ENCODE measurements around the gene FADS2.

FADS2 gene

DNA sequence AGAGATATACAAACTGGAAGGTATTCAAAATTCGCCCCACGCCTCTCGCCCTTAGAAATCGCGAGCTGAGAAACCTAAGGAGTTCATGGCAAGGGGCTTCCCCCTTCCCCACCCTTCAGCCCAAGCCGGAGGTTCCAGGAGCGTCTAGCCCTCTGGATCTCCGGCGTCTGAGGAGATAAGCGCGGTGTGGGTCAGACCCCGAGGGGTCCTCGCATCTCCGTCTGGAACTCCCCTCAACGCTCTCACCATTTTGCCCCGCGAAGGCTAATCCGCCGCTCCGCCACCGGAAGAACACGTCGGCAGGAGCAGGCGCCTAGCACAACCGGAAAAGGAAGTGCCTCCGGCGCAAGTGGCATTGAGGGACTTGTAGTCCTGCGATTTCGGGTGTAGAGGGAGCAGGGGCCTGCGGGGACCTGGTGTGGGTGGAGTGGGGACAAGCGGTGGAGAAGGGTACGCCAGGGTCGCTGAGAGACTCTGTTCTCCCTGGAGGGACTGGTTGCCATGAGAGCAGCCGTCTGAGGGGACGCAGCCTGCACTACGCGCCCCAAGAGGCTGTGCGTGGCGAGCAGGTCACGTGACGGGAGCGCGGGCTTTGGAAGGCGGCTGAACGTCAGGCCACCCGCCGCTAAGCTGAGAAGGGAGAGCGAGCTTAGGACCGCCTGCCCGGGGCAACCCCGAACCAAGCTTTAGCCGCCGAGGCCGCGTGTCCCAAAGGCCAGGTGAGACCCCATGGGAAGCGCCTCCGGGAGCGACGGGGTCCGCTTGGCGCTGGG lies 35.6 kb upstream of the FADS2 start, which contains the start of the genes FEN1 and TMEM258:
TSS of gene FEN1 (plus strand) at position 602 of the 773 bp plus-strand sequence. CDS start 2,451 bp downstream, outside the sequence.
TSS of gene TMEM258 (minus strand) at position 290 of the 773 bp plus-strand sequence. CDS start at position 249, 41 bp downstream.
- H3K9me3 ChIP-seq (ENCODE audit: severe bottlenecking): no peaks in the 10 kb centered on the region
- ATAC-seq (ENCODE audit: low read depth) (peak; percentile 85), DNase-seq (ENCODE audit: low spot score) (peak; percentile 95)
- H3K4me1 ChIP-seq (ENCODE audit: insufficient read depth, poor library complexity, severe bottlenecking): peaks cover 10% of the 10 kb centered on the region
- peak within 1 kb of the TSS; percentile 79 for H3K27ac ChIP-seq (ENCODE audit: poor library complexity, severe bottlenecking)
- H3K36me3 ChIP-seq (ENCODE audit: low read depth): peaks cover 66% of the 10 kb centered on the region
- H3K4me3 ChIP-seq (ENCODE audit: severe bottlenecking): peak within 1 kb of the TSS; percentile 66
- TF ChIP-seq, protein P1, sequence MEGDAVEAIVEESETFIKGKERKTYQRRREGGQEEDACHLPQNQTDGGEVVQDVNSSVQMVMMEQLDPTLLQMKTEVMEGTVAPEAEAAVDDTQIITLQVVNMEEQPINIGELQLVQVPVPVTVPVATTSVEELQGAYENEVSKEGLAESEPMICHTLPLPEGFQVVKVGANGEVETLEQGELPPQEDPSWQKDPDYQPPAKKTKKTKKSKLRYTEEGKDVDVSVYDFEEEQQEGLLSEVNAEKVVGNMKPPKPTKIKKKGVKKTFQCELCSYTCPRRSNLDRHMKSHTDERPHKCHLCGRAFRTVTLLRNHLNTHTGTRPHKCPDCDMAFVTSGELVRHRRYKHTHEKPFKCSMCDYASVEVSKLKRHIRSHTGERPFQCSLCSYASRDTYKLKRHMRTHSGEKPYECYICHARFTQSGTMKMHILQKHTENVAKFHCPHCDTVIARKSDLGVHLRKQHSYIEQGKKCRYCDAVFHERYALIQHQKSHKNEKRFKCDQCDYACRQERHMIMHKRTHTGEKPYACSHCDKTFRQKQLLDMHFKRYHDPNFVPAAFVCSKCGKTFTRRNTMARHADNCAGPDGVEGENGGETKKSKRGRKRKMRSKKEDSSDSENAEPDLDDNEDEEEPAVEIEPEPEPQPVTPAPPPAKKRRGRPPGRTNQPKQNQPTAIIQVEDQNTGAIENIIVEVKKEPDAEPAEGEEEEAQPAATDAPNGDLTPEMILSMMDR (IDR thresholded peaks at IDR 0.05; ENCODE audit: poor library complexity, severe bottlenecking): no peak
- H3K27me3 ChIP-seq (ENCODE audit: insufficient read depth, poor library complexity, severe bottlenecking): no peaks in the 10 kb centered on the region

DNA sequence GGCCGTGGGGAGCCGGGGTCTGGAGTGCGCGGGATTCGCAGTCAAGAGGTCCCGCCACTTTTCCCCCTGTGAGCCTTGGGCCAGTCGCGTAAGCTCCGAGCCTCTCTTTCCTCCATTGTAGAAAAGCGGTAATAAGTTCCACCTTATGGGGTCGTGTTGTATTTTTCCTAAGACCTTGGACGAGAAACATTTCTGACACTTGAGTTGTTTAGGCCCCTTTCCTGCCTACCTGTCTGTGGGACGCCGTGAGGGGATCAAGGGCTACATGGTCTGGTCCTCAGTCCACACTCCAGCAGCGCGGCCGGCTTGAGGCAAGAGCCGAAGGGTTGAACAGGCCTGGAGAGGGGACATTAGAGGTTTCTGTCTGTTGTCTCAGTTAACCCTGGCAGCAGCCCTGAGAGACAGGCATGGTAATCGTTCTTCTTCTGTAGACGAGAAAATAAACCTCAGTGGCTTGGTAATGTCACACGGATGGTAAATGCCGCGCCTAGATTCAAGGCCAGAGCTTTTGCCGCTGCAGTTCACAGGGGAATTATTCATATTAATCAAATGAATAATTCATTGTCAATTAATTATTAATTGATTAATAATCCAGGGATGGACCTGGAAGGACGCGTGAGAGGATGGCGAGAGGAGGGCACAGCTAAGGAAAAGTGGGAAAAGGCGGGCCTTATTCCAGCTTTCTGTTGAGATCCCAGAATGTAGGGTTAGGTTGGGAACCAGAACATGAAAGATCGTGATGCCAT lies 34.8 kb upstream of the FADS2 start:
- H3K4me1 ChIP-seq (ENCODE audit: insufficient read depth, poor library complexity, severe bottlenecking): peaks cover 10% of the 10 kb centered on the region
- TF ChIP-seq, protein P1 (IDR thresholded peaks at IDR 0.05; ENCODE audit: poor library complexity, severe bottlenecking): no peak
- H3K27ac ChIP-seq (ENCODE audit: poor library complexity, severe bottlenecking): peak overlapping the region; percentile 79
- ATAC-seq (ENCODE audit: low read depth) (peak; percentile 33), DNase-seq (ENCODE audit: low spot score) (no peak)
- H3K36me3 ChIP-seq (ENCODE audit: low read depth): peaks cover 65% of the 10 kb centered on the region
- no peaks in the 10 kb centered on the region for H3K9me3 ChIP-seq (ENCODE audit: severe bottlenecking)
- H3K4me3 ChIP-seq (ENCODE audit: severe bottlenecking): peak overlapping the region; percentile 66
- H3K27me3 ChIP-seq (ENCODE audit: insufficient read depth, poor library complexity, severe bottlenecking): no peaks in the 10 kb centered on the region

DNA sequence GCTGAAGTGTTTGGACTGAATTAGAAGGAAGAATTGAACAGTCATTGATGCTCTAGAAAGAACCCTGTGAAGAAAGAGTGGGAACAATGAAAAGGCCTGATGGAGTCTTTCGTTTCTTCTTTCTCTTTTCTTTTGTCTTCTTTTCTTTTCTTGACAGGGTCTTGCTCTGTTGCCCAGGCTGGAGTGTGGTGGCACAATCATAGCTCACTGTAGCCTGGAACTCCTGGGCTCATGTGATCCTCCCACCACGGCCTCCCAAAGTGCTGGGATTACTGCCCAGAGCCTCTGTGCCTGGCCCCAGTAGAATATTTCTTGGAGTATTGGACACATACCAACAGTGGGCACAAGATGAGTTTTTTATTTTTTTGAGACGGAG lies 34.3 kb upstream of the FADS2 start:
- Histone ChIP-seq H3K4me1 (ENCODE audit: insufficient read depth, poor library complexity, severe bottlenecking) (peaks cover 10% of the 10 kb centered on the region), H3K27ac (ENCODE audit: poor library complexity, severe bottlenecking) (peak overlapping the region; percentile 79), H3K9me3 (ENCODE audit: severe bottlenecking) (no peaks in the 10 kb centered on the region), H3K27me3 (ENCODE audit: insufficient read depth, poor library complexity, severe bottlenecking) (no peaks in the 10 kb centered on the region), H3K4me3 (ENCODE audit: severe bottlenecking) (peak overlapping the region; percentile 66), H3K36me3 (ENCODE audit: low read depth) (peaks cover 65% of the 10 kb centered on the region)
- DNase-seq (ENCODE audit: low spot score) (no peak), ATAC-seq (ENCODE audit: low read depth) (no peak)
- TF ChIP-seq, protein P1 (IDR thresholded peaks at IDR 0.05; ENCODE audit: poor library complexity, severe bottlenecking): no peak

DNA sequence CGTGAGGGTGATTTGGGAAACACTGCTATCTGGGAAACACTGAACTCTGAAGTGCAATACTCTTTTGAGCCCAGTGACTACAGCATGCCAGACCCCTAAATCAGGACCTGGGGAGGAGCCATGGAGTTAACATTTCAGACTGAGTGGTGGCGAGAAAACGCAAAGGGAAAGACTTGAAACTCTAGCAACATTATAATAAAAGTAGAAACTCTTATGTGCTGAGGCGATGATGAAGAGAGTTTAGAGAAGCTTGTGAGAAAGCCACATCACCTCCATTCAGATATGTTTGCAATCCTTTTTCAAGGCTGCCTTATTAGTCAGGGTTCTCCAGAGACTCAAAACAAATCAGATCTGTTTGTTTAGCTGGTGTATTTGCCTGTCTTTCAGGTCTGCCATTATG lies 33.5 kb upstream of the FADS2 start:
- no peak for ATAC-seq (ENCODE audit: low read depth)
- peaks cover 10% of the 10 kb centered on the region for H3K4me1 ChIP-seq (ENCODE audit: insufficient read depth, poor library complexity, severe bottlenecking)
- peaks cover 61% of the 10 kb centered on the region for H3K36me3 ChIP-seq (ENCODE audit: low read depth)
- H3K4me3 ChIP-seq (ENCODE audit: severe bottlenecking): no peak overlapping the region
- no peaks in the 10 kb centered on the region for H3K9me3 ChIP-seq (ENCODE audit: severe bottlenecking)
- no peak for DNase-seq (ENCODE audit: low spot score)
- H3K27ac ChIP-seq (ENCODE audit: poor library complexity, severe bottlenecking): no peak overlapping the region
- TF ChIP-seq, protein P1 (IDR thresholded peaks at IDR 0.05; ENCODE audit: poor library complexity, severe bottlenecking): no peak
- no peaks in the 10 kb centered on the region for H3K27me3 ChIP-seq (ENCODE audit: insufficient read depth, poor library complexity, severe bottlenecking)

Measured in RWPE2 (cell line).